GM20431 (cell line): Measurements from ENCODE around the gene PKIB.

Experiments used
- in situ Hi-C: fragments of 300-500 bp; cut with MseI, MboI; formaldehyde crosslinking; loops from one replicate; pipeline ENCODE4 v1.15.0; 2020; ENCODE audit warnings: low sequenced_read_pairs; ENCODE audit not compliant: unreplicated experiment

Gene PKIB

GRCh38 chr6:122697458-122697857 lies 87.3 kb downstream of the PKIB start:
- in situ Hi-C loops = no loop called here

GRCh38 chr6:122701666-122702065 lies 91.5 kb downstream of the PKIB start:
- in situ Hi-C loops = no loop called here

GRCh38 chr6:122702841-122703240 lies 92.6 kb downstream of the PKIB start:
- in situ Hi-C loops = no loop called here

GRCh38 chr6:122704066-122704465 lies 93.9 kb downstream of the PKIB start:
- in situ Hi-C loops = no loop called here

GRCh38 chr6:122709922-122710512 lies 99.8 kb downstream of the PKIB start:
- in situ Hi-C loops = no loop called here

GRCh38 chr6:122710908-122711635 lies 100.9 kb downstream of the PKIB start:
- in situ Hi-C loops = no loop called here

GRCh38 chr6:122712093-122712447 lies 101.9 kb downstream of the PKIB start:
- in situ Hi-C loops = no loop called here

- in situ Hi-C loops = no loop called here
Observed at GRCh38 chr6:122712448-122713137, 102.4 kb downstream of the PKIB start.

GRCh38 chr6:122713138-122713537 lies 102.9 kb downstream of the PKIB start:
- in situ Hi-C loops = no loop called here

- in situ Hi-C loops = no loop called here
Observed at GRCh38 chr6:122714059-122714458, 103.9 kb downstream of the PKIB start.

- in situ Hi-C loops = no loop called here
Observed at GRCh38 chr6:122715725-122716124, 105.5 kb downstream of the PKIB start.

GRCh38 chr6:122717350-122717749 lies 107.1 kb downstream of the PKIB start:
- in situ Hi-C loops = no loop called here

- in situ Hi-C loops = no loop called here
Observed at GRCh38 chr6:122718616-122719015, 108.4 kb downstream of the PKIB start.

GRCh38 chr6:122719176-122719575 lies 109.0 kb downstream of the PKIB start:
- in situ Hi-C loops = no loop called here

- in situ Hi-C loops = no loop called here
Observed at GRCh38 chr6:122722746-122723145, 112.5 kb downstream of the PKIB start.

GRCh38 chr6:122726649-122727048 lies 116.4 kb downstream of the PKIB start:
- in situ Hi-C loops = no loop called here

GRCh38 chr6:122727244-122727643 lies 117.0 kb downstream of the PKIB start:
- in situ Hi-C loops = no loop called here

GRCh38 chr6:122730334-122730733 lies 120.1 kb downstream of the PKIB start:
- in situ Hi-C loops = loop anchor here (10.0 kb wide), 1 partner anchor 104 kb away; no protein-coding TSS in a partner anchor

GRCh38 chr6:122730775-122731386 lies 120.7 kb downstream of the PKIB start:
- in situ Hi-C loops = loop anchor here (10.0 kb wide), 1 partner anchor 104 kb away; no protein-coding TSS in a partner anchor

GRCh38 chr6:122733259-122733658 lies 123.1 kb downstream of the PKIB start:
- in situ Hi-C loops = loop anchor here (10.0 kb wide), 1 partner anchor 102 kb away; no protein-coding TSS in a partner anchor
